ENCODE measurements around the gene PAPPA2. TPM values are rescaled to one million over a fixed set of nuclear protein-coding genes. Genes with fewer than 3 reads are reported as not detected.

PAPPA2 gene
- total and polyA plus RNA-seq, 7 experiments from 2014 or later = 0.07 to 0.29 (median 0.21) TPM; not detected in 4

GRCh38 chr1:176536588-176536987, 73.6 kb downstream of the PAPPA2 start:
- no peaks in the 10 kb centered on the region for H3K4me1 ChIP-seq (ENCODE audit: control insufficient read depth in 2 of 2, insufficient read depth in 2 of 2, low read length in 2 of 2)
- H3K9me3 ChIP-seq (ENCODE audit: control insufficient read depth in 2 of 3, low read length in 3 of 3) = no peaks in the 10 kb centered on the region
- H3K4me3 Mint-ChIP-seq = no peak overlapping the region
- peaks cover 0 to 25% (median 5%) of the 10 kb centered on the region in 11 donors for H3K9me3 Mint-ChIP-seq
- ATAC-seq = no peak
- no peaks in the 10 kb centered on the region for H3K36me3 Mint-ChIP-seq
- H3K27me3 ChIP-seq (ENCODE audit: control insufficient read depth in 2 of 2, insufficient read depth in 2 of 2, low read length in 2 of 2) = no peaks in the 10 kb centered on the region
- H3K27ac Mint-ChIP-seq = no peak overlapping the region
- no peaks in the 10 kb centered on the region for H3K4me1 Mint-ChIP-seq
- no peak overlapping the region for H3K27ac ChIP-seq (ENCODE audit: low read depth, low read length)
- intact Hi-C loops (cut with micrococcal nuclease) = no loop called here
- ChIA-PET POLR2A (no interaction called here), CTCF (no interaction called here)
- no peaks in the 10 kb centered on the region for H3K36me3 ChIP-seq (ENCODE audit: control insufficient read depth in 2 of 3, insufficient read depth in 3 of 3, low read length in 3 of 3)
- H3K4me3 ChIP-seq (ENCODE audit: low read length) = no peak overlapping the region
- DNase-seq = no peak
- peaks cover 0 to 6% (median 0%) of the 10 kb centered on the region in 5 donors for H3K27me3 Mint-ChIP-seq

- DNase-seq = no peak
- H3K36me3 ChIP-seq (ENCODE audit: control insufficient read depth in 2 of 3, insufficient read depth in 3 of 3, low read length in 3 of 3) = no peaks in the 10 kb centered on the region
- Mint-ChIP-seq H3K36me3 (no peaks in the 10 kb centered on the region), H3K27me3 (peaks cover 0 to 6% (median 0%) of the 10 kb centered on the region in 5 donors), H3K4me1 (no peaks in the 10 kb centered on the region), H3K27ac (no peak overlapping the region), H3K4me3 (no peak overlapping the region), H3K9me3 (peaks cover 3 to 27% (median 7%) of the 10 kb centered on the region in 11 donors)
- H3K4me1 ChIP-seq (ENCODE audit: control insufficient read depth in 2 of 2, insufficient read depth in 2 of 2, low read length in 2 of 2) = no peaks in the 10 kb centered on the region
- no peaks in the 10 kb centered on the region for H3K27me3 ChIP-seq (ENCODE audit: control insufficient read depth in 2 of 2, insufficient read depth in 2 of 2, low read length in 2 of 2)
- H3K9me3 ChIP-seq (ENCODE audit: control insufficient read depth in 2 of 3, low read length in 3 of 3) = no peaks in the 10 kb centered on the region
- no peak overlapping the region for H3K27ac ChIP-seq (ENCODE audit: low read depth, low read length)
- ATAC-seq = no peak
- intact Hi-C loops (cut with micrococcal nuclease) = no loop called here
- H3K4me3 ChIP-seq (ENCODE audit: low read length) = no peak overlapping the region
- ChIA-PET POLR2A (no interaction called here), CTCF (no interaction called here)
Measured at GRCh38 chr1:176539018-176539417, 76.0 kb downstream of the PAPPA2 start.

DNA sequence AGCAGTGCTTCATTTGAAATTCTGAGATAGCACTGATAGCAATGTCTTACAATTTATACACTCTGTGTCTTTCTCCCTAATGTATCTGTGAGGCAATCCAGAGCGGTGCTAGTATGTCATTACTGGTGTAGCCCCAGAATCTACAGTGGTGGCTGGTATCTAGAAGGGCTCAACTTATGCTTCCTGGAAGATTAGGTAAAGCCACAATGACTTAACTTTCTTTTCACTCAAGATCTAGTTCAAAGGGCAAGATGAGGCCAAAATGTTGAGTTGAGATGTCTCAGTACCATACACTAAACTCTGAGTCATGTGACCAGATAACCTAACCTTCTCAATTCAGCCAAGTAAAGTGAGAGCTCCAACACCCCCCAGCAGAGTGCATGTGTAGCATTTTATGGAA, 77.5 kb downstream of the PAPPA2 start:
- ATAC-seq (no peak), DNase-seq (no peak)
- ChIA-PET POLR2A (no interaction called here), CTCF (no interaction called here)
- Histone ChIP-seq H3K36me3 (ENCODE audit: control insufficient read depth in 2 of 3, insufficient read depth in 3 of 3, low read length in 3 of 3) (no peaks in the 10 kb centered on the region), H3K27ac (ENCODE audit: low read depth, low read length) (no peak overlapping the region), H3K4me1 (ENCODE audit: control insufficient read depth in 2 of 2, insufficient read depth in 2 of 2, low read length in 2 of 2) (no peaks in the 10 kb centered on the region), H3K9me3 (ENCODE audit: control insufficient read depth in 2 of 3, low read length in 3 of 3) (no peaks in the 10 kb centered on the region), H3K4me3 (ENCODE audit: low read length) (no peak overlapping the region), H3K27me3 (ENCODE audit: control insufficient read depth in 2 of 2, insufficient read depth in 2 of 2, low read length in 2 of 2) (no peaks in the 10 kb centered on the region)
- H3K27ac Mint-ChIP-seq = no peak overlapping the region
- H3K4me1 Mint-ChIP-seq = no peaks in the 10 kb centered on the region
- no peak overlapping the region for H3K4me3 Mint-ChIP-seq
- intact Hi-C loops (cut with micrococcal nuclease) = no loop called here
- H3K9me3 Mint-ChIP-seq = peaks cover 3 to 18% (median 8%) of the 10 kb centered on the region in 11 donors
- H3K27me3 Mint-ChIP-seq = peaks cover 0 to 5% (median 0%) of the 10 kb centered on the region in 5 donors
- H3K36me3 Mint-ChIP-seq = no peaks in the 10 kb centered on the region

DNA sequence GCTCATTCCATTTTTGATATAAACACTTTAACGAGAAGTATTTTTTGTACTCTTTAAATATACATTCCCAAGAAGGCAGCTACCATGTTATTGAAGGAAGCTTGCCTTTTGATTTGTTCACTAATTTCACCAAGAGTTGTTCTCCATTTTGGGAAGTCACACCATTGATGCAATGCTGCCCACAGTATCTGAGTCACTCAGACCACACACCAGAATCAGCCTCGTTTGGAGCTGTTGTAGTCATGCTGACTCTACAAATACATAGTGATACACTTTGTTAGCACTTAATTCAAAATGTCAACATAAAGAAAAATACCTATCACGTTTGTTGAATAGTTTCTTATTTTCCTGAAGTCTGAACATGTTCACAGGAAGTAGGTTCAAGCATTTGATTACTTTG, 78.7 kb downstream of the PAPPA2 start:
- H3K4me3 Mint-ChIP-seq = no peak overlapping the region
- no peaks in the 10 kb centered on the region for H3K36me3 ChIP-seq (ENCODE audit: control insufficient read depth in 2 of 3, insufficient read depth in 3 of 3, low read length in 3 of 3)
- H3K9me3 Mint-ChIP-seq = peaks cover 3 to 18% (median 8%) of the 10 kb centered on the region in 11 donors
- no peaks in the 10 kb centered on the region for H3K4me1 ChIP-seq (ENCODE audit: control insufficient read depth in 2 of 2, insufficient read depth in 2 of 2, low read length in 2 of 2)
- no peak overlapping the region for H3K27ac ChIP-seq (ENCODE audit: low read depth, low read length)
- H3K27ac Mint-ChIP-seq = no peak overlapping the region
- H3K27me3 ChIP-seq (ENCODE audit: control insufficient read depth in 2 of 2, insufficient read depth in 2 of 2, low read length in 2 of 2) = no peaks in the 10 kb centered on the region
- intact Hi-C loops (cut with micrococcal nuclease) = no loop called here
- CTCF ChIA-PET = no interaction called here
- ATAC-seq (no peak), DNase-seq (no peak)
- H3K4me1 Mint-ChIP-seq = no peaks in the 10 kb centered on the region
- H3K4me3 ChIP-seq (ENCODE audit: low read length) = no peak overlapping the region
- POLR2A ChIA-PET = no interaction called here
- no peaks in the 10 kb centered on the region for H3K9me3 ChIP-seq (ENCODE audit: control insufficient read depth in 2 of 3, low read length in 3 of 3)
- H3K36me3 Mint-ChIP-seq = no peaks in the 10 kb centered on the region
- H3K27me3 Mint-ChIP-seq = peaks cover 0 to 13% (median 8%) of the 10 kb centered on the region in 5 donors

- intact Hi-C loops (cut with micrococcal nuclease) = no loop called here
- DNase-seq (no peak), ATAC-seq (no peak)
- Mint-ChIP-seq H3K4me3 (no peak overlapping the region), H3K27ac (no peak overlapping the region), H3K27me3 (peaks cover 0 to 13% (median 8%) of the 10 kb centered on the region in 5 donors), H3K36me3 (no peaks in the 10 kb centered on the region), H3K4me1 (no peaks in the 10 kb centered on the region), H3K9me3 (peaks cover 2 to 23% (median 8%) of the 10 kb centered on the region in 11 donors)
- Histone ChIP-seq H3K27ac (ENCODE audit: low read depth, low read length) (no peak overlapping the region), H3K9me3 (ENCODE audit: control insufficient read depth in 2 of 3, low read length in 3 of 3) (no peaks in the 10 kb centered on the region), H3K36me3 (ENCODE audit: control insufficient read depth in 2 of 3, insufficient read depth in 3 of 3, low read length in 3 of 3) (no peaks in the 10 kb centered on the region), H3K4me3 (ENCODE audit: low read length) (no peak overlapping the region), H3K27me3 (ENCODE audit: control insufficient read depth in 2 of 2, insufficient read depth in 2 of 2, low read length in 2 of 2) (no peaks in the 10 kb centered on the region), H3K4me1 (ENCODE audit: control insufficient read depth in 2 of 2, insufficient read depth in 2 of 2, low read length in 2 of 2) (no peaks in the 10 kb centered on the region)
- POLR2A ChIA-PET = no interaction called here
- CTCF ChIA-PET = no interaction called here
Measured at GRCh38 chr1:176542352-176542751, 79.4 kb downstream of the PAPPA2 start.

DNA sequence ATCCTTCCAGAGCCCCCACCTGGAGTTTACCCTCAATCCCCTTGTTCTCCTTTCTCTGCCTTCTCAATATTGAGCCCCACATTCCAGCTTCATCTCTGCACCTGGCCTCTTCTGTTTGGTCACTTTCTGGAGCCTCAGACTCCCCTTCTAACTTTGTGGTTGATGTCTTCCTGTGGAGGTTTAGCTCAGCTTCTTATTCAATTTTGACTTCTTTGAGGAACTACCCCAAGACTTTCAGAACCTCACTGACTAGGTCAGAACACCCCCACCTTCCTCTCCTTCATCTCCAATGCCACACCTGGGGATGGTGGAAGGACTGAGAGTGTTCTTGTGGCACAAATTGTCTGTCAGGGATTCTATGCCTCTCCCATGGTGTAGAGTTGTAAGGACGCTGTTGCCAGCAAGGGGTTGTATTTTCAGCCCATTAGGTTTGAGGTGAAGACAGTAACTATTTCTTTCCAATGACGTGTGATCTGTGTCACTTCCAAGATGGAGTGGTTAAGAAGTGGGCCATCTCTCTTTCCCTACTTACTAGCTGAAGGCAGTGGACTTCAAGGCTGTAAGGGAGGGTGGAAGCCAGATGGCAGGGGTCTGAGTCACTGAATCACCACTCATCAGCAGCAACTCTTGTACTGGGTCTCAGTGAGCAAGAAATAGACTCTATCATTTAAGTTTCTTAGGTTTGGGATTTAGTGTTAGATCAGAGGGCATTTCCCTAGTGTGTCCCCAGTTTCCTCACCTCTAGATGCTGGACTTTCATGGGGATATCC, 80.6 kb downstream of the PAPPA2 start:
- no peaks in the 10 kb centered on the region for H3K36me3 ChIP-seq (ENCODE audit: control insufficient read depth in 2 of 3, insufficient read depth in 3 of 3, low read length in 3 of 3)
- no peak for DNase-seq

GRCh38 chr1:176545034-176545639, 82.2 kb downstream of the PAPPA2 start:
- H3K4me3 ChIP-seq (ENCODE audit: low read length) = no peak overlapping the region
- H3K4me1 Mint-ChIP-seq = no peaks in the 10 kb centered on the region
- ATAC-seq (no peak), DNase-seq (no peak)
- no peaks in the 10 kb centered on the region for H3K36me3 ChIP-seq (ENCODE audit: control insufficient read depth in 2 of 3, insufficient read depth in 3 of 3, low read length in 3 of 3)
- peaks cover 0 to 22% (median 4%) of the 10 kb centered on the region in 11 donors for H3K9me3 Mint-ChIP-seq
- H3K27me3 Mint-ChIP-seq = peaks cover 0 to 21% (median 8%) of the 10 kb centered on the region in 5 donors
- ChIA-PET CTCF (no interaction called here), POLR2A (no interaction called here)
- intact Hi-C loops (cut with micrococcal nuclease) = no loop called here
- no peaks in the 10 kb centered on the region for H3K36me3 Mint-ChIP-seq
- no peaks in the 10 kb centered on the region for H3K9me3 ChIP-seq (ENCODE audit: control insufficient read depth in 2 of 3, low read length in 3 of 3)
- H3K4me3 Mint-ChIP-seq = no peak overlapping the region
- no peaks in the 10 kb centered on the region for H3K4me1 ChIP-seq (ENCODE audit: control insufficient read depth in 2 of 2, insufficient read depth in 2 of 2, low read length in 2 of 2)
- no peak overlapping the region for H3K27ac ChIP-seq (ENCODE audit: low read depth, low read length)
- H3K27ac Mint-ChIP-seq = no peak overlapping the region
- no peaks in the 10 kb centered on the region for H3K27me3 ChIP-seq (ENCODE audit: control insufficient read depth in 2 of 2, insufficient read depth in 2 of 2, low read length in 2 of 2)

More for the DNA sequence above, 80.6 kb downstream of the PAPPA2 start:
- Mint-ChIP-seq H3K9me3 (peaks cover 2 to 24% (median 4%) of the 10 kb centered on the region in 11 donors), H3K27me3 (peaks cover 0 to 21% (median 8%) of the 10 kb centered on the region in 5 donors), H3K36me3 (no peaks in the 10 kb centered on the region), H3K27ac (no peak overlapping the region), H3K4me3 (no peak overlapping the region), H3K4me1 (no peaks in the 10 kb centered on the region)
- ChIA-PET CTCF (no interaction called here), POLR2A (no interaction called here)
- no peaks in the 10 kb centered on the region for H3K27me3 ChIP-seq (ENCODE audit: control insufficient read depth in 2 of 2, insufficient read depth in 2 of 2, low read length in 2 of 2)
- no peaks in the 10 kb centered on the region for H3K9me3 ChIP-seq (ENCODE audit: control insufficient read depth in 2 of 3, low read length in 3 of 3)
- intact Hi-C loops (cut with micrococcal nuclease) = no loop called here
- no peak for ATAC-seq
- H3K27ac ChIP-seq (ENCODE audit: low read depth, low read length) = no peak overlapping the region
- H3K4me1 ChIP-seq (ENCODE audit: control insufficient read depth in 2 of 2, insufficient read depth in 2 of 2, low read length in 2 of 2) = no peaks in the 10 kb centered on the region
- no peak overlapping the region for H3K4me3 ChIP-seq (ENCODE audit: low read length)
